Lung microvascular endothelial cell (primary cell): ENCODE data around the gene OR10H2. TPM values are rescaled to one million over a fixed set of nuclear protein-coding genes. Genes with fewer than 3 reads are reported as not detected.
"Not testable (repeated sequence)": the region's sequence is repeated elsewhere in the genome, so short reads cannot be mapped to it uniquely, and the experiment has no call there.

Experiments used
- DNase-seq, 2 donors: peaks; one replicate each; pipeline versions ENCODE4 v3.0.0 to v3.0.0-alpha.2; 2010; ENCODE audit warnings: low read depth in 2 of 2
- total RNA-seq: library from RNA; depleted of rRNA; stranded (reverse); fragments of >200 nt; gene quantifications from 2 replicates; pipeline ENCODE4 v1.2.1, GENCODE V29; 2014

Gene OR10H2
- total RNA-seq, result not detected in 2 replicates

GRCh38 chr19:15727724-15728123, at the start of gene OR10H2:
OR10H2 (plus strand) TSS chr19:15728024; CDS start chr19:15728044, 20 bp downstream.
- DNase-seq, result no peak

GRCh38 chr19:15679089-15679488, 48.7 kb upstream of the OR10H2 start:
- DNase-seq, result no peak

- DNase-seq, result not testable (repeated sequence)
These were observed 48.0 kb upstream of the OR10H2 start for GRCh38 chr19:15679865-15680264.

- DNase-seq, result no peak
These were observed 47.1 kb upstream of the OR10H2 start for GRCh38 chr19:15680478-15681322.

GRCh38 chr19:15683411-15683810, 44.4 kb upstream of the OR10H2 start:
- DNase-seq, result no peak

GRCh38 chr19:15684828-15685227, 43.0 kb upstream of the OR10H2 start:
- no peak for DNase-seq

- no peak for DNase-seq
These were observed 31.1 kb upstream of the OR10H2 start for GRCh38 chr19:15696654-15697194.

- DNase-seq, result no peak
These were observed 25.9 kb upstream of the OR10H2 start for GRCh38 chr19:15701757-15702533.

GRCh38 chr19:15702534-15702930, 25.3 kb upstream of the OR10H2 start:
- peak; percentile 82 to 83 for DNase-seq

- DNase-seq, result no peak
These were observed 13.2 kb upstream of the OR10H2 start for GRCh38 chr19:15714638-15715037.

- no peak for DNase-seq
These were observed 12.2 kb upstream of the OR10H2 start for GRCh38 chr19:15715642-15716041.

- no peak for DNase-seq
These were observed 10.0 kb upstream of the OR10H2 start for GRCh38 chr19:15717809-15718208.

- DNase-seq, result no peak
These were observed 6.6 kb upstream of the OR10H2 start for GRCh38 chr19:15721268-15721667.

GRCh38 chr19:15722956-15723355, 4.9 kb upstream of the OR10H2 start:
- no peak for DNase-seq

- no peak for DNase-seq
These were observed 2.7 kb downstream of the OR10H2 start for GRCh38 chr19:15730538-15730937.

- DNase-seq, result no peak
These were observed 4.6 kb downstream of the OR10H2 start for GRCh38 chr19:15732388-15732787.

GRCh38 chr19:15733895-15734294, 6.1 kb downstream of the OR10H2 start:
- no peak for DNase-seq

- DNase-seq, result no peak
These were observed 9.9 kb downstream of the OR10H2 start, which contains the start of gene OR10H3 for GRCh38 chr19:15737722-15738121. OR10H3 (plus strand) TSS chr19:15737985; CDS start chr19:15741393, 3,408 bp downstream.

GRCh38 chr19:15740785-15741184, 13.0 kb downstream of the OR10H2 start:
- DNase-seq, result no peak

- DNase-seq, result no peak
These were observed 20.4 kb downstream of the OR10H2 start for GRCh38 chr19:15748239-15748638.

GRCh38 chr19:15758379-15758778, 30.6 kb downstream of the OR10H2 start:
- DNase-seq, result no peak

- no peak for DNase-seq
These were observed 32.2 kb downstream of the OR10H2 start for GRCh38 chr19:15759962-15760565.
